NCI-H526 treated with DMSO at 0.1 percent for 48 hours (cell line): Measurements from ENCODE around the gene CASD1.
A peak's percentile ranks its signal among the peaks of the same experiment; 100 is the strongest.

ENCODE experiments used
- DNase-seq: peaks from one replicate; lab custom pipeline; 2025; lab: John Stamatoyannopoulos, UW

The CASD1 gene

DNA sequence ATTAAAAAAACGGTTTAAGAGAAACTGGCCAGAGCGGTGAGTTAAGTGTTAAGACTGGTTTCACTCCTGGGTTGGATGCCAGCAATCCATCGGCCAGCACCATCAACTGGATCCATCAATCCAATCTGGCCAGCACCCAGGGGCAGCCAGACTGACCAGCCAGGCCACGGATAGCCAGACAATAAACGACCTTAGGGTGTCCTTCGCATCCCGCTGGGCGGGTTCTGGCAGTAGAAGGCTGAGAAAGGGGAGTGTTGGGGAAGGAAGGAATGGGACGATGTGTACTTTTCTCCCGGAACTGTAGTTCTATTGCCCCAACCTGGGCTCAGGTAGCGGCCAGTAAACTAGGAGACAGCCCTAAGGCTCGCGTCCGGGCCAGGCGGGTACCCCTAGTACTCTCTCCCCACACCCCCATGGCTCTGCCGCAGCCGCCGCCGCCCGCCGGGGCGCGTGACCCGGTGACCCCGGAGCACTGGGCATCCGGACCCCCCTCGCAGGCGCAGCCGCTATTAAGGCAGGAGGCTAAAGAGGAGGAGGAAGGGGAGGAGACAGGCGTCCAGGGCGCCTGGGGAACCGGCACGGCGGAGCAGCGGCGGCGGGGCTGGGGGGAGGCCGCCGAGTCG lies at the start of gene CASD1:
Gene CASD1 (plus strand): TSS at position 546 of the 623 bp plus-strand sequence. CDS start 276 bp downstream, outside the sequence.
- DNase-seq, result no peak

DNA sequence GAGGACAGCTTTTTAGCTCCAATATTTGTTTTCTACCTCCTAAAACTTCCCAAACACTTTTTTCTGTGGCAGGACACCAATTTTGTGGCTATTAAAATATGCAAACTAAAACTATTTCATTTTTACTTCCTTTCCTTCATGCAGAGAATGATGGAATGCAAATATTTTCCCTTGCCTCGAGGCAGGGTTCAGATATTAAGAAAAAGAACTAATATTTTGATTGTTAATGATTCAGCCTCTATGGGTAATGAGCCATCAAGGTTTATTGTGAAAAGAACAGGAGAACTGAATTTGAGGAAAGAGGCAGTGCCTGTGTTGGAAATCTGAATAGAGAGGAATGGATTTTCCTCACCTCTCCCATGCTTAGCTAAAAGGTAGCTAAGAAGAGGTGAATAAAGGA lies 43.1 kb upstream of the CASD1 start:
- DNase-seq, result no peak

DNA sequence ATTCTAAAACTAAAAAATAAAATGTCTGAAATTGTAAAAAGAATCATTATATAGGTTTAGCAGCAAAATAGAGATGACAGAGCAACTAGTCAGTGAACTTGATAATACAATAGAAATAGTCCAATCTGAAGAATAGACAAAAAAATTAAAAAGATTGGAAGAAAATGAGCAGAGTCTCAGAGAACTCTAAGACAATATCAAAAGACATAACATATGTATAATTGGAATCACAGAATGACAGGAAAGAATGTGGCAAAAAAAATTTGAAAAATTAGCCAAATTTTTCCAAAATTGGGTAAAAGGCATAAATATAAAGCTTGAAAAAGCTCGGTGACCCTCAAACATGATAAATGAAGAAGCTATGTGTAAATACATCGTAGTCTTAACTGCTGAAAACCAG lies 38.0 kb upstream of the CASD1 start:
- DNase-seq, result no peak

DNA sequence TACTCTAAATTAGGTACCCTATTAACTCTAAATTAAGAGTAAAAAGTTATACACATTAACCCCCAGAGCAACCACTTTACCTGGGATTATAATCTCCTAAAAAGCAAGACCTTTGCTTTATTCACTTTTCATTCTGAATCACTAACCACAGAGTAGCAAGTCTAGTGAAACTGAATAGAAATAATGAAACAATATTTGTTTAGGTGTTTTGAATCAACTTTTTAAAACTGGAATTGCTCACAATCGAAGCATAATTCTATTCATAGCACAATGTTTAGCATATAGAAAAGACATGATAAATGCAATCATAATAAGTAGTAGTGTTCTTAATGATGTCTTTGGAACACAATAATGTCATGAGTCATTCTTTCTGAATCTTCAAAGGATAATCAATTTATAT lies 37.0 kb upstream of the CASD1 start:
- no peak for DNase-seq

DNA sequence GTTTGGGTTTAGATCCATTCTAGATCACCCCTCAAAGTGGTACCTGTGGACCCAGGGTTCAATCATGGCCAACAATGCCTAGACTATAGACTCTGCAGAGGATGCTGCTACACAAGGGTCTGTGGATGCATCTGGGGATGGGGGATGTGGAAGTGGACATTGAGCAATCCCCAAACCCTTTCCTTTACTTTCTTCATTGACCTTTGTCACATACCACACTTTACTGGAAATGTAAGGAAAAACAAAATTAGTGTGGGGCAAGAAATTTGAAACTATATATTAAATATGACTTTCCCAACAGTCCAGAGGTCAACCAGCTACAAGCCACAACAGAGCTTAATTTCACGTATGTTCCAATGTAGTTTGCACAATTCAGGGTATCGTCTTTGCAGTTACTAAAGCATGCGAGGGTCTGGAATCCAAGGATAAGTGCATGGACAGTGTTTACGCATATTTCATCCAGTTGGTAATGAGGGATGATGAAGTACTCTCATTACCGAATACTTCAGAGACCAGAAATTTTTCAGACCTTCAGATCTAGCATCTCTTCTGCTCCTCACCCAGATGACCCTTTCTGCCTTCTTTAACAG lies 33.3 kb upstream of the CASD1 start:
- no peak for DNase-seq

DNA sequence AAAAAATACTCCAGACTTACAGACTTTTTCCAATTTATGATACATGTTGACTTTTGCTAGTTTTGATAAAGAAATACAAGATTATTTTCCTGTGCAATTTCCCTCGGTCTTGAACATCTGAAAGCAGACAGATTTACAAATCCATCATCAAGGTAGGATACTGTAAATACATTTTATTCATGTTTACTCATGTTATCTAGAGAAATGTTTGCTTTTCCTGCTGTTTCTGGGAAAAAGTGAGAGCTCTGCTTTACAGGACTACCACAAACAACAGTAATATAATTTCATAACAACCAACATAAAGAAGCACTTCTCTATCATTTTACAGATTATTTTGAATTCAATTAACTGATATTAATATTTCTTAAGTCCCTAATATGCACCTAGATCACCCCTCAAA lies 31.7 kb upstream of the CASD1 start:
- DNase-seq, result no peak

DNA sequence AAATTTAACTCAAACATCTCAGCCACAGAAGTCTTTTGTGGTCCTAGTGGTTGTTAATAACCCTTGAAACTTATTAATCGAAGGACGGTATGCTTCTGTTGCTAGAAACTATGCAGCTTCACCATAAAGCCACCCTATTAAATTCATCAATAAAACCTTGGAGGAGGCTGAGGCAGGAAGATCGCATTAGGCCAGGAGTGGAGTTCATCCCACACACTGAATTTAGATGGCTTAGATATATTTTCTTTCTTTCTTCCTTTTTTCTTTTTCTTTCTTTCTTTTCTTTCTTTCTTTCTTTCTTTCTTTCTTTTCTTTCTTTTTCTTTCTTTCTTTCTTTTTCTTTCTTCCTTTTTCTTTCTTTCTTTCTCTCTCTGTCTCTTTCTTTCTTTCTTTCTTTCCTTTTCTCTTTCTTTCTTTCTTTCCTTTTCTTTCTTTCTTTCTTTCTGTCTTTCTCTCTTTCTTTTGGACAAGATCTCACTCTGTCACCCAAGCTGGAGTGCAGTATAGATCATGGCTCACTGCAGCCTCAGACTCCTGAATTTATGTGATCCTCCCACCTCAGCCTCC lies 30.9 kb upstream of the CASD1 start:
- no peak for DNase-seq

DNA sequence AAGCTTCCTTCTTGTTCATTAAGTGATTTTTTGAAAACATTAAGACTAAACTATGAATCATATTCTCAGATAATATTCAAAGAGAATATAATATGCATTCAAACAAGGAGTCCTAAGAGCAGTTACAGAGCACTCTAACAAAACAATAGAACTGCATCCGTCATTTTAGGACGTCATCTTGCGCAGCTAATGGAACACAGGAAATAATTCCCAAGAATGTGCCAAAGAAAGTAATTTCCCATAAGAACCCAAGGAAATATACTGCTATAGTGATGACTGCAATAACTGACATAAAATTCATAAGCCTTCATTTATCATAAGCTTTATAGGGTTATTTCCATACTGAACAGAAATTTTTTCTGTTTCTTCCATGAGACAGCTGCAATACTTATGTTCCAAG lies 28.3 kb upstream of the CASD1 start:
- DNase-seq, result no peak

DNA sequence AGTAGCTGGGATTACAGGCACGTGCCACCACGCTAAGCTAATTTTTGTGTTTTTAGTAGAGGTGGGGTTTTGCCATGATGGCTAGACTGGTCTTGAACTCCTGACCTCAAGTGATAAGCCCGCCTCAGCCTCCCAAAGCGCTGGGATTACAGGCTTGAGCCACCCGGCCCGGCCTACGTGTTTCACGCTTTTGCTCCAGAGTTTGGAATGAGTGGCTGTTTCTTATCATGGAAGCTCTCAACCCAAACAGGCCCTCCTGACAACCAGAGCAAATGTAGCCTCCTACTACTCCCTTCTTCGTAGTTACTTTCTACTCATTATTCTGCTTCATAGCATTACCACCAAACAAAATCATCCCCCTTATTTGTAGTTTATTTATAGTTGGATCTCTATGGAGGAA lies 26.8 kb upstream of the CASD1 start:
- DNase-seq, result no peak

DNA sequence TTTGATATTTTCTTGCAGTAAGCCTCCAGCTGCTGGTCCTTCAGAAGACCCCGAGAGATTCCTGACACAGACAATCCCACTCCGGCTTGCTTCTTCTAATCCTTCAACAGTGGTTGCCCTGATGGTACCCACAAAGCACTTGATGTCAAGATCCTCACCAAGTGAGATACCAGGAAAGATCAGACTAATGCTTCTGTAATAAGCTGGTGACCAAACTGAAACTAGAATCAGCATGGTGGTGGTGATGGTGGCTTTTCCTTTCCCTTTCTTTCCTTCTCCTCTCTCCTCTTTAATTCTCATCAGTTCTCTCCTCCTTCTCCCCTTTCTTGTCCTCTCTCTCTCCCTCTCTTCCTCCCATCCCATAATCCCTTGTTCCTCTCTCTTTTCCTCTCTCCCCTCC lies 25.8 kb upstream of the CASD1 start:
- no peak for DNase-seq

DNA sequence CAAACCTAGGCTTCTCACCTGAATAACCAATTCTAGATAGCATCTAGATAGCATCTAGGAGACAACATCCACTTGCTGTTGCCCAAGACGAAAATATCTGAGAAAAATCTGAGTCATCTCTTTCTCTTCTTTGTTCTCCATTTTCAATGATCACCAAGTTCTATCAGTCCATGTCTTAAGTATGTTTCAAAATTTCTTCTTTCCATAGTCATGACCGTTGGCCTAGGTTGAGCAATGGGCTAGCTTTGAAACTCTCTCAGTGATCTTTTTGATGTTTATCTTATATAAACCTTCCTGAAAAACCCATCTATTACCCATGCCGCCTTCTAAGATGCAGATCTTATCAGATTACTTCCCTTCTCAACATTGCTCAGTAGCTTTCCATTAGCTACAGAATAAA lies 23.4 kb upstream of the CASD1 start:
- no peak for DNase-seq

DNA sequence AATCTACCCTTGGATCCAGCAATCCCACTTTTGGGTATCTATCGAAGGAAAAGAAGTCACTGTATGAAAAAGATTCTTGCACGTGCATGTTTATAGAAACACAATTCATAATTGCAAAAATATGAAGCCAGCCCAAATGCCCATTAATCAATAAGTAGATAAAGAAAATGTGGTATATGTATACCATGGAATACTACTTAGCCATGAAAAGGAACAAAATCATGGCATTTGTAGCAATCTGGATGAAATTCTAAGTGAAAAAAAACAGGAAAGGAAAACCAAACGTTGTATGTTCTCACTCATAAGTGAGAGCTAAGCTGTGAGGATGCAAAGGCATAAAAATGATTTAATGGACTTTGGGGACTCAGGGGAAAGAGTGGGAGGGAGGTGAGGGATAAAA lies 18.2 kb upstream of the CASD1 start:
- no peak for DNase-seq

DNA sequence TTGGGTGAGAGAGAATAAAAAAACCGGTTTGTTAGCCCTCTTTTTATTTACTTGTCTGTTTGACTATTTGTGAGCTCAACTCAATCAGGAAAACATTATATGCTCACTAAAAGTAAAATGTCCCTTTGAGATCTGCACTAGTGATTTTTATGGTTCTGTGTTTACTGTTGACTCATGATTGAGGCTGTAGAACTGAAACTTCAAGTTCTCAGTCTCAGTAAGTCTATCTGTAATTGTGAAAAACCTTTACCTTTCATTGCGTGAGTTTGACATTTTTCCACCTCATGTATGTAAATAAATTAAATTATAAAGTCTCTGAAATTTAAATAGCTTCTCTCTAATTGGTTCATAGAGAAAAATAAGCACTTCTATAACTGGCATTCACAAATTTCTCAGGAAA lies 17.0 kb upstream of the CASD1 start:
- no peak for DNase-seq

DNA sequence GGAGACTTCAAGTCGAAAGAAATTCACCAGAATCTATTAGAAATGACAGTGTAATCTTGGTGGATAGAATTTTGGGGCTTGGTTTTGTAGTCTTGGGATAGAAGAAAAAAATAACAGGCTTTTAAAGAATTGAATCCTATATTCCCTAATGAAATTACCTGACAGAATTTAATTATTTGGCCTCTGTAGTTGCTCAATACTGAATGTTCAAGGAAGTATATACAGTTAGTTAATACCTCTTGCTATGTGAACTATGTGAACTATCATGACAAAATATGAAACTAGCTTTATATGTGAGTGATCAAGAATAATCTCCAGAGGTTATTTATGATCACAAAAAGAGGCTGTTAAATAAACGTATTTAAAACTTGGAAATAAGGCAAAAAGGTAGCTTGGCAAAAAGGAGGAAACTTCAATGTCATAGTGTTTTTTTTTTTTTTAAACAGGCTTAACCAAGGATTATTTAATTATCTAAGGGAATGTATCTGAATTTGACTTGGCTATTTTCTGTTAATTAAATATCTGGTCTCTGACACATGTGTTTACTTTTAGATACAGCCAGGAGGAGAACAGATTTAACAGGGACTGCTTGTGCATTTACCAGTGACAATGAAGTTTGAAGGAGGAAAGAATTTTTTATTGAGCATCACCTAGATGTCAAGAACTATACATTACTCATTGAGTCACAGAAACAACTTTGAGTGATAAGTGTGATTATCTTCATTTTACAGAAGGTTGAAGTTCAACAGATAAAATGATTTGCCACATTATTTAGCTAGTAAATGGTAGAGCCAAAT lies 11.5 kb upstream of the CASD1 start:
- no peak for DNase-seq

DNA sequence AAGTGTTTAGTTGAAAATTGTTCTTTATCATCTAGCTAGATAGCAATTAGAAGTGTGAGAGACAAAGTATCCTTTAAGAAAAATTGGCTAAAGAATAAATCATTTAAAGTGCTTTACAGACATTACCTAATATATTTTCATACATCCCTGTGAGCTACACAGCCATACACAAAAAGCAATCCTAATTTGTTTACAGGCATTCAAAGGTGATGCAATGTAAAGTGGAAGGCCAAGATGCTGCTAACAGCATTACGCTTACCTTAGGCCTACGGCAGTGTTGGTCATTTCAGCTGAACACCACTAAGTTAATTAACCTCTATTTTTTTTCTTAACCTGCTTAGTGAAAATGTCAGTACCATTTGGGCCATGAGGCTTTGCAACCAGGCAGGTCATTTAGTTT lies 10.7 kb upstream of the CASD1 start:
- DNase-seq, result no peak

DNA sequence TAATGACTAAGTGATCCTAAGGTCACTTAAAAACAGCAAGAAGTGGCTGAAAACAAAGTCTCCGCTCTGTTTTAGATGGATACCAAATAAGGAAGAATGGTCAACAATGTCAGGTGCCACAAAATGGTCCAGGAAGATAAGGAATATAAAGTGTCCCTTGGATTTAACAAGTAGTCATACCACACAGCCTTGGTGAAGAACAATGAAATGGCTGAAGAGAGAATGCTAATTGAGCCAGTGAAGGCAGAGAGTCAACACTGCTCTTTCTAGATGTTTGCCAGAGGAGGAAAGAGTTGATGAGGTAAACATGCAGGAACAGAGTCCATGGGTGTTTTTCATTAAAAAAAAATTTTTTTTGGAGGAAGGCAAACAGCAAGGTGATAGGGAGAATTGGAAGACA lies 2.1 kb upstream of the CASD1 start:
- DNase-seq, result no peak

DNA sequence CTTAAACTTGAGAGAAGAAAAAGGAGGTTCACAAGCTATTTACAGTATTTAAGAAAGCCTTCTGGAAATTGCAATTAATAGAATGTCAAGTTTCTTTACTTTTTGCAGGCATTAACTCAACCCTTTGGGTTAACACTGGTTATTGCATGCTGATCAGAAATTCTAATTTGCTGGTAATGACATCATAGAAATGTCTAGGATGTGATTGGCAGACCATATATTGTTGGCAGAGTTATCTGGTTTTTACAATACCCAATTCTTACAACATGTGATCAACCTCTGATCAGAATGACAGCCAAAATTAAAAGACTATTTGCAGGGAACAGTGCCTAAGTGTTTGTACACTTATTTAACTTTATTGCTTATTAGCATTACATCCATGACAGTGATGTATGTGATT lies 1.6 kb upstream of the CASD1 start:
- no peak for DNase-seq

DNA sequence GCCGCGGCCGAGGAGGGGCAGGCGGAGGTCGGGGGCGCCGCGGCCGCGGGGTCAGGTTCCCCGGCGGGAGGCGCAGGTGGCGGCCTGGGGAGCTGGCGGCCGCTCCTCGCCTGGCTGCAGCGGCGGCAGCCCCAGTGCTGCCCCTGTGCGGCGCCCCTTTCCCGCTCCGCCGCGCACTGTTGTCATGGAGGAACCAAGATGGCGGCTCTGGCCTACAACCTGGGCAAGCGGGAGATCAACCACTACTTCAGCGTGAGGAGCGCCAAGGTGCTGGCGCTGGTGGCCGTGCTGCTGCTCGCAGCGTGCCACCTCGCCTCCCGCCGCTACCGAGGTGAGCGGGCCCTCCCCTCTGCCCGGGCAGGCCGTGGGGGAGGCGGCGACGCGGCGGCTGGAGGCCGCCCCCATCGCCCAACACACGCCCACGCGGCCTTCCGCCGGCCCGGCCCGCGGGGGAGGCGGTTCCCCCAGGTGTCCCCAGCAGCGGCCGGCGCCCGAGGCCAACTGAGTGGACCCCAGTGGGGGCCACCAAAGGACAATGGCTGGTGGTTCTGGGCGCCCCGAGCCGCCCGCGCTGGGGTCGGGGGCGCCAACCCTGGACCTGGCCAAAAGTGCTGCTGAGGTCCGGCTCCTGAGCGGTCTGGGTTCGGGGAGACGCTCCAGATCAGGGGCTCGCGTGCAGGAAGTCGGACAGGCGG lies 425 bp downstream of the CASD1 start:
- peak; percentile 74 for DNase-seq

DNA sequence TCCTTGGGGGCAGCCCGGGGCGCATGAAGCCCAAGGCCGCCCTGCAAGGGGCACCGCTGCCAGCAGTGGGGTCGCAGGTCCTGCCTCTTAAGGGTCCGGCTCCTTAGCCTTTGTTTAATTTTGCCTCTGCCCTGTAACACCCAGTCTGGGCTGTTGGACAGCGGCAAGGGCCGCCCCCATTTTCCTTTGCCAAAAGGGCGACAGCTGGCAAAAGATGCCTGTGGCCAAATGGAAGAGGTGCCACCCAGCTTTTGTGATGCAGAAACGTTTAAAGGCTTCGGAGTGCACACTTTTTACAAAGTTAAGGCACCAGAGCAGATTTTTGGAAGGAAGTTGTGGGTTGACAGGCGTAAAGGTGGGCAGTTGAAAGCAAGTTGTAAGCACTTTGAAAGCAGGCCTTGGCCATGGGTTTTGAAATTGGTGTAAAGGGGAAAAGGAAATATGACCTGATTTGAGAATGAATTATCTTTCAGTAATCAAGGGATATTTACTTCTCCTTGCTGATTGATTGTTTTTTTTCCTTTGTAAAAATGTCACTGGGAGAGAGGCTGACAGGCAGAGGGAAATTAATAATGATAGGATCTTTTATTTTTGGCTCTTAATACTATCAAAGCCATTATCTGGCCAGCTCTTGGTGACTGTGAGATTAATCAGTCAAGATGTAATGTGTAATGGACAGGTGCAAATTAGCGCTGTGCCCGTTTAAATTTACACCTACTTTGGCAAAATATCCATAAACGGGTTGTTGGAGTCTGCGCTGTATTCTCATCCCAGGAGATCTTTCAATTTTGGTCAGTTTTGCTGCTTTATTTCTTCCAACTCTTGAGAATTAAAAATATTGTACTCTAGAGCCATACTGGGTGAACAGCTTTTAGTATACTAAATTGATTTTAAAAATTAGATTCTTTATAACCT lies 1.2 kb downstream of the CASD1 start:
- DNase-seq, result peak; percentile 40

DNA sequence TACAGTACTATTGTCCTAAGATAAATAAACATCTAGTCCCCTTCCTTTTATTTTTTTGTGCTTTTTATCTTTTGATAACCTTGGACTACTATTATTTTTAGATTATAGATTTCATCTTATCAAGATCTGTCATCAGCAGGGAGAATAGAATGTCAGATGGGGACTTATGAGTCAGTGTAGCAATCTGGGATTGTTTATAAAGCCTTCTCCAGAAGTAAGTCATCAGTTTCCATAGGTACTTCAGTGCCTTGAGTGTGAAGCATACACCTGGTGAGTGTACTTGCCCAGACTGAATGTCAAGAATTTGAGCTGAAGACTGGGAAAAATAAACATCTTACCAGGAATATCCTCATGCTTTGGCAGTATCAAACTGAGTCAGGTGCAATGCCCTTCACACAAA lies 2.1 kb downstream of the CASD1 start:
- DNase-seq, result peak; percentile 25

DNA sequence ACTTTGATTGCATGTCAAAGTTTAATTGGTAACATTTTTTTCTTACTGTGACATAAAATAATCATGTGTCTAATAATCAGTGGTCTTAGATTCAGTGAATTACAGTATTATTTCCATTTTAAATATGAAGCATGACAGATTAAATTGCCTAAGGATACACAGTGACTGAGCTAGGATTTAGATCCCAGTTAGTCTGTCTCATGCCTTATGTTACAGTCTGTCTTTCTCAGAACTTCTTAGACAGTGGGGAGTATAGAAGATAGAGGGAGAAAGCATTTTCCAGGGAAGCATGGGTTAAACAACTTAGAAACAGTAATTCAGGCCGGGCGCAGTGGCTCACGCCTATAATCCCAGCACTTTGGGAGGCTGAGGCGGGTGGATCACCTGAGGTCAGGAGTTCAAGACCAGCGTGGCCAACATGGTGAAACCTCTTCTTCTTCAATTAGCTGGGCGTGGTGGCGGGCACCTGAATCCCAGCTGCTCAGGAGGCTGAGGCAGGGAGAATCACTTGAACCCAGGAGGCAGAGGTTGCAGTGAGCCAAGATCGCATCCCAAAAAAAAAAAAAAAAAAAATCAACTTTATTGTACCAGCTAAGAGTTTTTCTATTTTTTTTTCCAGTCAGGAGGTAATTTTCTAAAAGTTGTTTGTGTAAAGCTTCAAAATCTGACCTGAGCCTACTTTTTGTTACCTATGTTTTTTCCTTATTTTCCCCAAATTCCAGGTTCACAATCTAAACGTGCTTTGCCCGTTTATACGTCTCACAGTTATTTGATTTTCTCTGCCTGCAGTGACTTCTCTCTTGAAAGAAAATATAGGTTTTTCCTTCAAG lies 3.3 kb downstream of the CASD1 start:
- DNase-seq, result no peak
